Measurements from ENCODE around the gene SND1. TPM values are rescaled to one million over a fixed set of nuclear protein-coding genes. Genes with fewer than 3 reads are reported as not detected.

SND1 gene
- total and polyA plus RNA-seq, 2 of the 4 experiments (the other 2 are of a cell fraction), result 154 to 294 TPM

DNA sequence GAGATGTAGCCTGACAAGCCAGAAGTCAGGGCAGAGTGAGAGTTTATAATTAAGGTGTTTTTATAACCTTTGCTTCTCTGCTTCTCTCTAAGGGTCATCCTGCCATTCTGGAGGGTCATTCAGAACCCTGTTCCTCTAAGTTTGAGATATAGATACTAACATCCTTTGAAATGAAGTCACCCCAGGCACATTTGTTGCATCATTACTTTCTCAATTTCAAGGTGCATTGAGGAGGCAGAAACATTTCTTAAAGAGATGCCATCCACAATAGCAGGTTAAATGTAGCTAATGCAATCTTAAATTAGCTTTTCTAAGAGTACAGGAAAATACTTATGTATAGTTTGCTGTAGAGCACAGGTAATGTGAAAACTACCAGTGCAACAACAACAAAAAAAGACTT is 272.9 kb downstream of the SND1 start:
- no peak overlapping the region for H3K18ac ChIP-seq (ENCODE audit: low read depth, low read length)
- ChIA-PET CTCF (interaction anchor here (1.0 kb wide), 1 partner anchor 14 kb away, joined by 3 read pairs; no protein-coding TSS in a partner anchor), POLR2A (ENCODE audit: unreplicated experiment) (no interaction called here)
- H3K14ac ChIP-seq (replicated peaks; ENCODE audit: low read depth, low read length), result no peak overlapping the region
- H4K20me1 ChIP-seq (ENCODE audit: insufficient read depth, low read length), result peaks cover 56% of the 10 kb centered on the region
- in situ Hi-C loops (cut with MboI; ENCODE audit: low sequenced_read_pairs), result no loop called here
- H3K4ac ChIP-seq (ENCODE audit: low read depth, low read length), result no peak overlapping the region
- H3K4me3 ChIP-seq (ENCODE audit: insufficient read depth, low read depth, low read length), result no peak overlapping the region
- peaks cover 40 to 68% of the 10 kb centered on the region in 2 experiments for H3K79me1 ChIP-seq (ENCODE audit: low read depth in 1 of 2, low read length in 2 of 2)
- peaks cover 10% of the 10 kb centered on the region for H3K4me1 ChIP-seq (ENCODE audit: control insufficient read depth, insufficient read depth, low read length)
- H2AK9ac ChIP-seq (replicated peaks; ENCODE audit: low read depth, low read length, poor library complexity), result no peak overlapping the region
- ATAC-seq (ENCODE audit: low read depth) (no peak), DNase-seq (no peak)
- no peak overlapping the region for H2BK120ac ChIP-seq (ENCODE audit: low read depth, low read length)
- H3K9me3 ChIP-seq (ENCODE audit: control insufficient read depth, insufficient read depth, low read length), result no peaks in the 10 kb centered on the region
- H3K4me2 ChIP-seq (ENCODE audit: low read depth, low read length), result no peak overlapping the region
- intact Hi-C loops (cut with micrococcal nuclease), result loop anchor here (10.0 kb wide), 1 partner anchor 280 kb away; no protein-coding TSS in a partner anchor
- H3K27me3 ChIP-seq (ENCODE audit: control insufficient read depth, insufficient read depth, low read length), result no peaks in the 10 kb centered on the region
- TF ChIP-seq POLR2A (IDR thresholded peaks at IDR 0.05; ENCODE audit: low read depth, low read length) (no peak), MAFK (IDR thresholded peaks at IDR 0.05; ENCODE audit: low read depth, low read length) (no peak), CEBPB (IDR thresholded peaks at IDR 0.05; ENCODE audit: low read depth, low read length) (no peak), CHD1 (IDR thresholded peaks at IDR 0.05; ENCODE audit: low read depth, low read length) (no peak), MXI1 (IDR thresholded peaks at IDR 0.05; ENCODE audit: borderline replicate concordance, low read depth, low read length) (no peak), BHLHE40 (IDR thresholded peaks at IDR 0.05; ENCODE audit: low read depth, low read length) (no peak), MAZ (IDR thresholded peaks at IDR 0.05; ENCODE audit: borderline replicate concordance, low read depth, low read length) (no peak), FOS (IDR thresholded peaks at IDR 0.05; ENCODE audit: low read depth, low read length) (no peak), RAD21 (IDR thresholded peaks at IDR 0.05; ENCODE audit: low read length) (no peak), USF2 (IDR thresholded peaks at IDR 0.05; ENCODE audit: low read depth, low read length) (no peak)
- TF ChIP-seq, protein P1, sequence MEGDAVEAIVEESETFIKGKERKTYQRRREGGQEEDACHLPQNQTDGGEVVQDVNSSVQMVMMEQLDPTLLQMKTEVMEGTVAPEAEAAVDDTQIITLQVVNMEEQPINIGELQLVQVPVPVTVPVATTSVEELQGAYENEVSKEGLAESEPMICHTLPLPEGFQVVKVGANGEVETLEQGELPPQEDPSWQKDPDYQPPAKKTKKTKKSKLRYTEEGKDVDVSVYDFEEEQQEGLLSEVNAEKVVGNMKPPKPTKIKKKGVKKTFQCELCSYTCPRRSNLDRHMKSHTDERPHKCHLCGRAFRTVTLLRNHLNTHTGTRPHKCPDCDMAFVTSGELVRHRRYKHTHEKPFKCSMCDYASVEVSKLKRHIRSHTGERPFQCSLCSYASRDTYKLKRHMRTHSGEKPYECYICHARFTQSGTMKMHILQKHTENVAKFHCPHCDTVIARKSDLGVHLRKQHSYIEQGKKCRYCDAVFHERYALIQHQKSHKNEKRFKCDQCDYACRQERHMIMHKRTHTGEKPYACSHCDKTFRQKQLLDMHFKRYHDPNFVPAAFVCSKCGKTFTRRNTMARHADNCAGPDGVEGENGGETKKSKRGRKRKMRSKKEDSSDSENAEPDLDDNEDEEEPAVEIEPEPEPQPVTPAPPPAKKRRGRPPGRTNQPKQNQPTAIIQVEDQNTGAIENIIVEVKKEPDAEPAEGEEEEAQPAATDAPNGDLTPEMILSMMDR (conservative IDR thresholded peaks at IDR 0.05; ENCODE audit: low read depth, low read length), result no peak
- TF ChIP-seq, protein P2, sequence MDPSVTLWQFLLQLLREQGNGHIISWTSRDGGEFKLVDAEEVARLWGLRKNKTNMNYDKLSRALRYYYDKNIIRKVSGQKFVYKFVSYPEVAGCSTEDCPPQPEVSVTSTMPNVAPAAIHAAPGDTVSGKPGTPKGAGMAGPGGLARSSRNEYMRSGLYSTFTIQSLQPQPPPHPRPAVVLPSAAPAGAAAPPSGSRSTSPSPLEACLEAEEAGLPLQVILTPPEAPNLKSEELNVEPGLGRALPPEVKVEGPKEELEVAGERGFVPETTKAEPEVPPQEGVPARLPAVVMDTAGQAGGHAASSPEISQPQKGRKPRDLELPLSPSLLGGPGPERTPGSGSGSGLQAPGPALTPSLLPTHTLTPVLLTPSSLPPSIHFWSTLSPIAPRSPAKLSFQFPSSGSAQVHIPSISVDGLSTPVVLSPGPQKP (IDR thresholded peaks at IDR 0.05; ENCODE audit: borderline replicate concordance, low read depth, low read length), result no peak
- H2BK5ac ChIP-seq (ENCODE audit: low read depth, low read length, poor library complexity, severe bottlenecking), result no peak overlapping the region
- no peak overlapping the region for H4K5ac ChIP-seq (ENCODE audit: low read depth, low read length)
- H3K56ac ChIP-seq (ENCODE audit: extremely low read depth, insufficient read depth, low read length), result no peak overlapping the region
- dilution Hi-C loops (cut with HindIII; ENCODE audit: low sequenced_read_pairs, unreplicated experiment), result no loop called here
- H2AFZ ChIP-seq (replicated peaks; ENCODE audit: low read length, poor library complexity), result no peak overlapping the region
- H3K27ac ChIP-seq (ENCODE audit: insufficient read depth, low read length), result no peak overlapping the region
- H3K9me1 ChIP-seq (ENCODE audit: insufficient read depth, low read length), result peaks cover 8% of the 10 kb centered on the region
- H4K8ac ChIP-seq (ENCODE audit: low read depth in 2 of 2, low read length in 2 of 2), result no peak overlapping the region
- no peak overlapping the region for H3K23ac ChIP-seq (ENCODE audit: low read depth, low read length)
- no peak overlapping the region for H2BK20ac ChIP-seq (ENCODE audit: low read depth, low read length)
- H4K91ac ChIP-seq (ENCODE audit: insufficient read depth, low read depth, low read length), result no peak overlapping the region
- H3K9ac ChIP-seq (ENCODE audit: low read depth, low read length), result no peak overlapping the region
- no peak overlapping the region for H2BK15ac ChIP-seq (ENCODE audit: low read depth, low read length)
- BruUV-seq (replicated peaks), result no TSS peak
- H2AK5ac ChIP-seq (ENCODE audit: low read depth, low read length), result no peak overlapping the region
- H3K36me3 ChIP-seq (ENCODE audit: control insufficient read depth, insufficient read depth, low read length), result peaks cover 7% of the 10 kb centered on the region
